Endothelial cell (in vitro differentiated cells): ENCODE data around the gene KRTAP1-1. TPM values are rescaled to one million over a fixed set of nuclear protein-coding genes. Genes with fewer than 3 reads are reported as not detected.
"Not testable (repeated sequence)": the region's sequence is repeated elsewhere in the genome, so short reads cannot be mapped to it uniquely, and the experiment has no call there.

Experiments used
- DNase-seq: peaks from one replicate; pipeline ENCODE4 v3.0.0; 2021; ENCODE audit warnings: low spot score
- H3K27ac Mint-ChIP-seq: one replicate; pipeline ENCODE4 v1.8.0; 2021; ENCODE audit warnings: mixed read lengths, inconsistent platforms; ENCODE audit not compliant: unreplicated experiment
- H3K27me3 Mint-ChIP-seq: one replicate; pipeline ENCODE4 v1.8.0; 2021; ENCODE audit warnings: mild to moderate bottlenecking, moderate library complexity, mixed read lengths, inconsistent platforms; ENCODE audit not compliant: unreplicated experiment
- H3K36me3 Mint-ChIP-seq: one replicate; pipeline ENCODE4 v1.8.0; 2021; ENCODE audit warnings: mild to moderate bottlenecking, low read depth, mixed read lengths, inconsistent platforms; ENCODE audit not compliant: unreplicated experiment
- H3K4me1 Mint-ChIP-seq: one replicate; pipeline ENCODE4 v1.8.0; 2021; ENCODE audit warnings: mild to moderate bottlenecking, mixed read lengths, inconsistent platforms; ENCODE audit not compliant: unreplicated experiment
- H3K4me3 Mint-ChIP-seq: one replicate; pipeline ENCODE4 v1.8.0; 2021; ENCODE audit warnings: mild to moderate bottlenecking, mixed read lengths, inconsistent platforms; ENCODE audit not compliant: unreplicated experiment
- H3K9me3 Mint-ChIP-seq: one replicate; pipeline ENCODE4 v1.8.0; 2021; ENCODE audit warnings: mixed read lengths, inconsistent platforms; ENCODE audit not compliant: unreplicated experiment
- total RNA-seq: library from RNA; stranded (reverse); fragmentation: NEBNext Ultra II Directional; extraction: Animal tissue kit (Norgen Biotek cat#: 25700); gene quantifications from one replicate; pipeline ENCODE4 v1.2.1, GENCODE V29; 2021; ENCODE audit not compliant: unreplicated experiment
- TF ChIP-seq, protein P1 (sequence below): fragments of 200-600 bp; sonication (generic); IDR thresholded peaks from one replicate; pipeline ENCODE4 v1.5.0; 2021; ENCODE audit warnings: antibody characterized with exemption; ENCODE audit not compliant: unreplicated experiment

The KRTAP1-1 gene
- total RNA-seq, 1 donor from 2014 or later, result not detected

DNA sequence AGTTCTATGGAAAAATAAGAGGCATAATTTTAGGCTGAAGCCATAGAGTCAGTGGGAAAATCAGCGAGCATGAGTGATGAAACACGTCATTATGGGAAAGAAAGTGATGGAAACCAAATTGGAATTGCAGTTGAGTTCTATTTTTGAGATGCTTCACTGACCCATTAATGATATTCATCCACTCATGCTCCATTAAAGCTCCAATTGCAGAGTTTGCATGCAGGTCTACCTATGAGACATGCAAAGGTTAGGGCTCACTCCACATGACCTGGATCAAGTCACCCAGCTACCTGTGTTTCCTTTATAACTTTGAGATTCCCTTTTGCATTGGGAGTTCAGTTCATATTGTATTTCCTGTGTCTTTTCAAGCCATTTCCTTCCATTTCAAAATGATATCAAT, 32.4 kb upstream of the KRTAP1-1 start:
- peaks cover 4% of the 10 kb centered on the region for H3K27me3 Mint-ChIP-seq
- DNase-seq, result no peak
- no peaks in the 10 kb centered on the region for H3K4me1 Mint-ChIP-seq

DNA sequence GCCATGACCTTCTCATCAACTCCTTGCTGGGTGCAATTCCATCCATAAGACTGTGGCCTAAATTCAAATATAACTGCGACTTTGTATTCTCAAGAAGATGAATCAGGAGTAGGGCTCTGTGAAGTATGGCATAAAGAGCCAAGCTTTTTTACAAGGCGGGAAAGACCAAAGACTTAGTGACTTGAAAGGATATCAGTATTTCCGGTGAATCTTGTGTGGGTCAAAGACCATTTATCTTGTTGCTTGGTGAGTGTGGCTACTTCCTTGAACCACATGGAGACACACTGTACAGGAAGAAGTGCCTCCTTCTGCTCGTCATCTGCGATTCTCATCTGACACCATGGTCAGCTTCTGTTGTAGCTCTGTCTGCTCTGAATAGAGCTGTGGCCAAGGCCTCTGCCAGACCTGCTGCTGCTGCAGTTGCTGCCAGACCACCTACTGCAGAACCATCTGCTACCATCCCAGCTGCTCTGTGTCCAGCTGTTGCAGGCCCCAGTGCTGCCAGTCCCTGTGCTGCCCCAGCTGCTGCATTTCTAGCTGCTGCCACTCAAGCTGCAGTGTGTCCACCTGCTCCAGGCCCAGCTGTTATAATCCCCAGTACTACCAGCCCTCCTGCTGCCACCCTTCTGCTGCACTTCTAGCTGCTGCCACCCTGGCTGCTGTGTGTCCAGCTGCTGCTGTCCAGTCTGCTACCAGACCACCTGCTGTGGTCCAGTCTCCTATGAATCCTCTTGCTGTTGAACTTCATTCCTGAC, 30.5 kb upstream of the KRTAP1-1 start:
- no peak overlapping the region for H3K27ac Mint-ChIP-seq
- no peaks in the 10 kb centered on the region for H3K4me1 Mint-ChIP-seq
- H3K36me3 Mint-ChIP-seq, result no peaks in the 10 kb centered on the region
- peaks cover 4% of the 10 kb centered on the region for H3K27me3 Mint-ChIP-seq
- no peaks in the 10 kb centered on the region for H3K9me3 Mint-ChIP-seq
- TF ChIP-seq, protein P1, sequence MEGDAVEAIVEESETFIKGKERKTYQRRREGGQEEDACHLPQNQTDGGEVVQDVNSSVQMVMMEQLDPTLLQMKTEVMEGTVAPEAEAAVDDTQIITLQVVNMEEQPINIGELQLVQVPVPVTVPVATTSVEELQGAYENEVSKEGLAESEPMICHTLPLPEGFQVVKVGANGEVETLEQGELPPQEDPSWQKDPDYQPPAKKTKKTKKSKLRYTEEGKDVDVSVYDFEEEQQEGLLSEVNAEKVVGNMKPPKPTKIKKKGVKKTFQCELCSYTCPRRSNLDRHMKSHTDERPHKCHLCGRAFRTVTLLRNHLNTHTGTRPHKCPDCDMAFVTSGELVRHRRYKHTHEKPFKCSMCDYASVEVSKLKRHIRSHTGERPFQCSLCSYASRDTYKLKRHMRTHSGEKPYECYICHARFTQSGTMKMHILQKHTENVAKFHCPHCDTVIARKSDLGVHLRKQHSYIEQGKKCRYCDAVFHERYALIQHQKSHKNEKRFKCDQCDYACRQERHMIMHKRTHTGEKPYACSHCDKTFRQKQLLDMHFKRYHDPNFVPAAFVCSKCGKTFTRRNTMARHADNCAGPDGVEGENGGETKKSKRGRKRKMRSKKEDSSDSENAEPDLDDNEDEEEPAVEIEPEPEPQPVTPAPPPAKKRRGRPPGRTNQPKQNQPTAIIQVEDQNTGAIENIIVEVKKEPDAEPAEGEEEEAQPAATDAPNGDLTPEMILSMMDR, result no peak
- no peak overlapping the region for H3K4me3 Mint-ChIP-seq
- DNase-seq, result no peak

More for the DNA sequence above, 32.4 kb upstream of the KRTAP1-1 start:
- no peaks in the 10 kb centered on the region for H3K36me3 Mint-ChIP-seq
- no peak overlapping the region for H3K27ac Mint-ChIP-seq
- no peak overlapping the region for H3K4me3 Mint-ChIP-seq
- no peaks in the 10 kb centered on the region for H3K9me3 Mint-ChIP-seq
- TF ChIP-seq, protein P1, result no peak

DNA sequence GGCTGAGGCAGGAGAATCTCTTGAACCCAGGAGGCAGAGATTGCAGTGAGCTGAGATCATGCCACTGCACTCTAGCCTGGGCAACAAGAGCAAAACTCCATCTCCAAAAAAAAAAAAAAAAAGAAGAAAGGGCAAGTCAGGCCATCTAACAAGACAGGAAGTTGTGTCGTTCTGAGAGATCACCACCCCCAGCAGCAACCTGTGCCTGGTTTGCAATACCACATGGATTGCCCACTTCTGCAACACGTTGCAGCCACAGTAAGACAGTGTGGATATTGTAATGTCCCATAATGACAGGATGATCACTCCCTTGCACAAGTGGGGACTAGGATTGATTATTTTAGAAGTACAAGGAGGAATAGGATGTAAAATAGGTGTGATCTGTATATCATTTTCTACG, 27.8 kb upstream of the KRTAP1-1 start:
- no peak for DNase-seq
- no peak overlapping the region for H3K27ac Mint-ChIP-seq
- TF ChIP-seq, protein P1, result no peak
- H3K9me3 Mint-ChIP-seq, result no peaks in the 10 kb centered on the region
- H3K4me1 Mint-ChIP-seq, result no peaks in the 10 kb centered on the region
- H3K27me3 Mint-ChIP-seq, result peaks cover 4% of the 10 kb centered on the region
- no peaks in the 10 kb centered on the region for H3K36me3 Mint-ChIP-seq
- H3K4me3 Mint-ChIP-seq, result no peak overlapping the region

DNA sequence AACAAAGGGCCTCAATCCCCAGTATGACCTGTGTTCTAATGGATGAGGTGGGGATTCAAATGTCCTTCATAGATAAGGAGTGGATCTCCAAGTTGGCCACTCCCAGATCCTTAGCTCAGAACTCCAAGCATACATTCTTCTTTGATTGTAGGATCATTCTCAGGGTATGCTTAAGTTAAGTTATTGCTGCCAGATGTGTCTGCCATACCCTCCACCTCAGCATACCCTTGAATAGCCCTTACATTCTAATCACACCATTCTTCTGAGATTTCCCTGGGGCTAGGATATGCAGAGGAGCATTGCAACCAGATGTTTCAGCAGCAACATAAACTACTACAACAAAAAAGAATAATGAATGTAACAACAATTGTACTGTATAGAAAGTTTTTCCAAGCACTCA, 26.0 kb upstream of the KRTAP1-1 start:
- H3K36me3 Mint-ChIP-seq, result no peaks in the 10 kb centered on the region
- no peak overlapping the region for H3K27ac Mint-ChIP-seq
- peaks cover 5% of the 10 kb centered on the region for H3K27me3 Mint-ChIP-seq
- TF ChIP-seq, protein P1, result no peak
- H3K4me3 Mint-ChIP-seq, result no peak overlapping the region
- no peak for DNase-seq
- H3K4me1 Mint-ChIP-seq, result no peaks in the 10 kb centered on the region
- no peaks in the 10 kb centered on the region for H3K9me3 Mint-ChIP-seq

DNA sequence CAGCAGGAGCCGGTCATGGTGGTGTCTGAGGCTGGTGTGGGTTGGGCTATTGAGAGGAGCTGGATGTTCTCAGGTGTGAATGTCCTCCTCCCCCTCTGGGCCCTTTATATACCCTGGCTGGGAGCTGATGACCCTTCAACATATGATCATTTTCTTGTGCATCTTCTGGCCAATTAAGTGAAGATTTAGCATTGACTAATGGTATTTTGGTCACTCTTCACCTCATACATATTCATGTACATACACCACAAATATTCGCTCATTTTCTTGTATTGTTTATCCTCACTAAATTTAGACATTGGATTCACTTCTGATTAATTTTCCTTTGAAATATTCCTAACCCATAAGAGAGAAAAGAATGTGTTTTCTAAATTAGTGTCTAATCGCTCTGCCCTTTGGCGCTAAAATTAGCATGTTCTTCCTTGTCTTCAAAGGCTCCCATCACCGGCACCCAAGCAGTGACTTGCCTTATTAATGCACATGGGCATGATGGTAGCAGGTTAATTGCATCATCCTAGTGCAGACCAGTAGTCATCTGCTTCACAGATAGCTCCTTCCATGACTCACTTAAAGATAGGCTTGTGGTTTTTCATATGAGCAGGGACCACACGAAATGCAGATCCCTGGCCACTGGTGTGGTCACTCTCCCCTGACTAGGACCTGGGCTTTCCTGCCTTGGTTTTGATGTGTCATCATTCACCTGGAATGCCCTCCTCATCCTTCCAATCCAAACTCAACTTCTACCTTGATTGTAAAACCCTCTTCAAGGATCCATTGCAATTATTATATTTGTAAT, 24.8 kb upstream of the KRTAP1-1 start, which contains the start of gene KRTAP2-4:
Gene KRTAP2-4 (minus strand): TSS at position 51 of the 796 bp plus-strand sequence. CDS start 34 bp downstream, at position 17.
- DNase-seq, result no peak
- no peaks in the 10 kb centered on the region for H3K4me1 Mint-ChIP-seq
- TF ChIP-seq, protein P1, result no peak
- H3K27me3 Mint-ChIP-seq, result peaks cover 1% of the 10 kb centered on the region
- no peak within 1 kb of the TSS for H3K27ac Mint-ChIP-seq
- H3K4me3 Mint-ChIP-seq, result no peak within 1 kb of the TSS
- H3K36me3 Mint-ChIP-seq, result no peaks in the 10 kb centered on the region
- H3K9me3 Mint-ChIP-seq, result no peaks in the 10 kb centered on the region

DNA sequence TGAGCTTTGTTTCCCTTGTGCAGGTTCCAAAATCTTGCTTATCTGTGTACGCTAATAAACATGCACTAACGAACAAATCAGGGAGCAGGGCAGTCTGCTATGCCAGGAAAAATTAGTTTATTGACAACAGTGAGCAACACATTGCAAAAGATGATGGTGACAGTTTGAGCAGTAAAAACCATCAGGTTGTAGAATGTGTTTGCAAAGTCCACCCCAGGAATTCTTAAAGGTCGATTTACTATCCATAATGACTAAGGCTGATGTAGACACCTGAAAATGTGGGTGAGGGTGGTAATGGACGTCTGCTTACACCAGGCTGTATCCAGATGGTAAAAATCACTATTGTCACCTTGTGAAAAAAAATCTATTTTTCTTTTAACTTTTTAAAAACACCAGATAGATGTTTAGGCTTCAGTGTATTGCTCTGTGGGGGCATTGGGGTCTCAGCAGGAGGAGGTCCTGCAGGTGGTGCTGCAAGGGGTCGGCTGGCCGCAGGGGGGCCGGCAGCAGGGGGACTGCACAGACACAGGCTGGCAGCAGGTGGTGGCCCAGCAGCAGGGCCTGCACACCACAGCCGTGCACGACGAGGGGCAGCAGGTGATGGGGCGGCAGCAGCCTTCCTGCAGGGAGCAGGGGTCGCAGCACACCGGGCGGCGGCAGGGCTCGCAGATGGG, 23.9 kb upstream of the KRTAP1-1 start:
- not testable (repeated sequence) for H3K27ac Mint-ChIP-seq, H3K4me3 Mint-ChIP-seq, H3K27me3 Mint-ChIP-seq, H3K9me3 Mint-ChIP-seq, DNase-seq, H3K36me3 Mint-ChIP-seq, H3K4me1 Mint-ChIP-seq
